ENCODE measurements around the gene BLMH.

BLMH gene

DNA sequence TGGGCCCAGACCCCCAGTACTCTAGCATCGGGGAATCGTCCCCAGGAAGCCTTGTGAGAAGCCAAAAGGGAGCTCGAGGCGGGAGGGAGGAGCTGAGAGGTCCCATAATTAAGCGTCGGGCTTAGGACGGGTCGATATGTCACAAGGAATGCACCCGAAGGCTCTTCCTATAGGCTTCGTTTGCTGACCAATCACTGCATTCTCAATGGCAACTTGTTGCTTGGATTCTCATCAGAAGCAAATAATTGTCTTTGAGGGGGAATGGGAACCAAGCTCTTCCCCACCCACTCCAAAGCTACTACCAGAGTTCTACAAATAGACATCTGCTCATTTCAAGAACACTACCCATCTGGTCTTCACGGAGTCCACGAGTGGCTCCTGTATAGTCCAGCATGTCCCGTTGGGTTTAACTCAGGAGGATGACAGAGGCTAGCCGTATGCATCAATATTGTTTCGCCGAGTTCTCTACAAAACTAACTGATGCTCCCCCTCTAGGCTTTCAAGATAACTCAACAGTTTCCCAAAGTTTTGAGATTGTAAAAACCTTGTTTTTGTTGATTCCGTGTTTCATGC, 628 bp upstream of the BLMH start:
- TF ChIP-seq FOXP2 (optimal IDR thresholded peaks at IDR 0.05; ENCODE audit: borderline replicate concordance, extremely low read depth, extremely low read length, insufficient read depth) (no peak), POLR2AphosphoS5 (IDR thresholded peaks at IDR 0.05; ENCODE audit: low read depth, low read length) (no peak), REST (IDR thresholded peaks at IDR 0.05; ENCODE audit: insufficient read depth in 1 of 2, low read depth in 2 of 2, low read length in 2 of 2) (no peak), SIN3A (IDR thresholded peaks at IDR 0.05; ENCODE audit: borderline replicate concordance, insufficient read depth, low read length) (no peak), TAF1 (IDR thresholded peaks at IDR 0.05; ENCODE audit: borderline replicate concordance, insufficient read depth, low read length) (no peak)

DNA sequence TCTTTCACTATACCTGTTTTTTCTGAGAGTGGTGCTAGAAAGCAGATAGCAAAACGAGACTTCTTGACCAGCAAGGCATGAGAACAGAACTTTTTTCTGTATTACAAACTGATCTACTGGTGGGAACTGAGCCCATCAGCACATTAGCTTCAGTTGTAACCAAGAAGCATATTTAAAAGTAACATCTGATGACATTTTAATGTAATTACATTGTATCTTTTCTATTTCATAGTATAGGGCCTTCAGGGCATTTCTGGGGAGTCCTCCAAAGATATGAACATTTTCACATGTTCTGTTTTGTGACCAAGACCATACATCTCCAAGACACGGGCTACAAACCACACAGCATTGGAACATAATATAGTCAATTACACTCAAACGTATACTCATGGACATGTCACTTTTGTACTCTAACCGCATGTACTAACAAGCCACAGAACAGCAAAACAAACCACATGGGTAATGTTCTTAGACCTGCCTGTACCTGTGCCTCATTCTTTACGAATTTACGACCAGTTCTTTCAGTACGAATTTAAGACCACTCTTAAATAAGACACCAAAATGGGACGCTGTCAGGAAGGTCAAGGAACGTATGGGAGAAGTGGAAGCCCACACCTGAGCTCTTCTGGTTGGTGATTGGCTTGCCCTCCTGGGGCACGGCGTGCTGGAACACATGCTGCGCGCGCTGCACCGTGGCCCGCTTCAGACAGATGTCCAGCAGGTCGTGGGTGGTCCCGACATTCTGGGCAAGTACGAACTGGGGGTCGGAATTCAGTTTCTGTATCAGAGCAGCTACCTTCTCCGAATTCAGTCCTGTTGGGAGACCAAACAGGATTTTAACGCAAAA, 825 bp downstream of the BLMH start:
- TF ChIP-seq FOXP2 (optimal IDR thresholded peaks at IDR 0.05; ENCODE audit: borderline replicate concordance, extremely low read depth, extremely low read length, insufficient read depth) (no peak), TAF1 (IDR thresholded peaks at IDR 0.05; ENCODE audit: borderline replicate concordance, insufficient read depth, low read length) (no peak), SIN3A (IDR thresholded peaks at IDR 0.05; ENCODE audit: borderline replicate concordance, insufficient read depth, low read length) (no peak), REST (IDR thresholded peaks at IDR 0.05; ENCODE audit: insufficient read depth in 1 of 2, low read depth in 2 of 2, low read length in 2 of 2) (no peak), POLR2AphosphoS5 (IDR thresholded peaks at IDR 0.05; ENCODE audit: low read depth, low read length) (no peak)

GRCh38 chr17:30290077-30290476, 1.7 kb downstream of the BLMH start:
- TF ChIP-seq POLR2AphosphoS5 (IDR thresholded peaks at IDR 0.05; ENCODE audit: low read depth, low read length): no peak
- TF ChIP-seq REST (IDR thresholded peaks at IDR 0.05; ENCODE audit: insufficient read depth in 1 of 2, low read depth in 2 of 2, low read length in 2 of 2): no peak
- TF ChIP-seq SIN3A (IDR thresholded peaks at IDR 0.05; ENCODE audit: borderline replicate concordance, insufficient read depth, low read length): no peak
- no peak for TF ChIP-seq TAF1 (IDR thresholded peaks at IDR 0.05; ENCODE audit: borderline replicate concordance, insufficient read depth, low read length)
- TF ChIP-seq FOXP2 (optimal IDR thresholded peaks at IDR 0.05; ENCODE audit: borderline replicate concordance, extremely low read depth, extremely low read length, insufficient read depth): no peak

GRCh38 chr17:30279156-30279555, 12.6 kb downstream of the BLMH start:
- TF ChIP-seq TAF1 (IDR thresholded peaks at IDR 0.05; ENCODE audit: borderline replicate concordance, insufficient read depth, low read length) (no peak), SIN3A (IDR thresholded peaks at IDR 0.05; ENCODE audit: borderline replicate concordance, insufficient read depth, low read length) (no peak), FOXP2 (optimal IDR thresholded peaks at IDR 0.05; ENCODE audit: borderline replicate concordance, extremely low read depth, extremely low read length, insufficient read depth) (no peak), REST (IDR thresholded peaks at IDR 0.05; ENCODE audit: insufficient read depth in 1 of 2, low read depth in 2 of 2, low read length in 2 of 2) (no peak), POLR2AphosphoS5 (IDR thresholded peaks at IDR 0.05; ENCODE audit: low read depth, low read length) (no peak)

Measured in PFSK-1 (cell line).